H1 (cell line): ENCODE measurements around the gene TNF. TPM values are rescaled to one million over a fixed set of nuclear protein-coding genes. Genes with fewer than 3 reads are reported as not detected.
A peak's percentile ranks its signal among the peaks of the same experiment; 100 is the strongest.

Experiments
- CTCF ChIA-PET: fragments of 300-600 bp; sonication (Branson Sonifier 250); formaldehyde crosslinking; loops from one replicate; lab custom pipeline; 2021; ENCODE audit not compliant: partially characterized antibody; lab: Charles Lee
- POLR2A ChIA-PET: fragments of 300-600 bp; sonication (Branson Sonifier 250); formaldehyde crosslinking; loops from one replicate; lab custom pipeline; 2021; ENCODE audit warnings: inconsistent platforms; ENCODE audit not compliant: partially characterized antibody; lab: Charles Lee
- DNase-seq, 2 experiments: peaks; one replicate each; pipeline versions ENCODE4 v3.0.0 to v3.0.0-alpha.2; 2010 to 2022; ENCODE audit warnings: low spot score in 2 of 2, low read depth in 1 of 2, mixed read lengths in 1 of 2
- FAIRE-seq: peaks from 2 replicates; lab custom pipeline; 2011; peaks lifted over from hg19 to GRCh38; lab: Jason Lieb, UNC
- H2AFZ ChIP-seq: 2 replicates; pipeline ENCODE4 v1.8.1; 2012; ENCODE audit warnings: low read length, inconsistent platforms
- H2AK5ac ChIP-seq: 2 replicates; pipeline ENCODE4 v1.6.1; 2013; ENCODE audit warnings: low read depth, low read length
- H2BK120ac ChIP-seq: replicated peaks from 2 replicates; pipeline ENCODE3; 2013; ENCODE audit warnings: low read depth, low read length, inconsistent platforms
- H2BK12ac ChIP-seq: 2 replicates; pipeline ENCODE4 v1.6.1; 2013; ENCODE audit warnings: low read depth, low read length
- H2BK15ac ChIP-seq: 2 replicates; pipeline ENCODE4 v1.6.1; 2013; ENCODE audit warnings: low read length
- H2BK20ac ChIP-seq: 2 replicates; pipeline ENCODE4 v1.6.1; 2013; ENCODE audit warnings: low read length
- H2BK5ac ChIP-seq: 2 replicates; pipeline ENCODE4 v1.6.1; 2013; ENCODE audit warnings: low read depth, low read length
- H3K14ac ChIP-seq: 2 replicates; pipeline ENCODE4 v1.6.1; 2013; ENCODE audit warnings: inconsistent platforms; ENCODE audit not compliant: insufficient read length
- H3K18ac ChIP-seq: 2 replicates; pipeline ENCODE4 v1.6.1; 2013; ENCODE audit warnings: low read length; ENCODE audit errors: extremely low read depth
- H3K23ac ChIP-seq: 2 replicates; pipeline ENCODE4 v1.6.1; 2013; ENCODE audit warnings: inconsistent platforms; ENCODE audit not compliant: insufficient read length
- H3K23me2 ChIP-seq: 2 replicates; pipeline ENCODE4 v1.6.1; 2013; ENCODE audit warnings: low read depth, low read length
- H3K27ac ChIP-seq: 2 replicates; pipeline ENCODE4 v1.6.1; 2011; ENCODE audit warnings: low read depth, low read length, inconsistent platforms
- H3K27me3 ChIP-seq, 4 experiments: replicated peaks in 1 of 4; 1 replicate in 1 of 4; 2 replicates in 3 of 4; pipeline versions ENCODE4 v1.6.1 to v1.8.1; 2011 to 2013; ENCODE audit warnings: low read length in 3 of 4, mild to moderate bottlenecking in 3 of 4, inconsistent platforms in 2 of 4, mixed read lengths in 2 of 4, moderate library complexity in 1 of 4; ENCODE audit not compliant: control insufficient read depth in 3 of 4, insufficient read depth in 3 of 4; ENCODE audit errors: extremely low read depth in 1 of 4
- H3K36me3 ChIP-seq, 4 experiments: 2 replicates each; pipeline versions ENCODE4 v1.6.1 to v1.8.1; 2011 to 2013; ENCODE audit warnings: mild to moderate bottlenecking in 4 of 4, low read length in 3 of 4, moderate library complexity in 2 of 4, control low read depth in 1 of 4, inconsistent platforms in 1 of 4; ENCODE audit not compliant: insufficient read depth in 4 of 4, control insufficient read depth in 2 of 4
- H3K4ac ChIP-seq: replicated peaks from 2 replicates; pipeline ENCODE3; 2013; ENCODE audit warnings: low read length, low read depth, mixed read lengths, inconsistent platforms; ENCODE audit not compliant: insufficient read length
- H3K4me1 ChIP-seq, 4 experiments: replicated peaks in 1 of 4; 1 replicate in 1 of 4; 2 replicates in 3 of 4; pipeline versions ENCODE4 v1.6.1 to v1.8.1; 2011 to 2013; ENCODE audit warnings: low read length in 3 of 4, inconsistent platforms in 2 of 4, mixed read lengths in 1 of 4; ENCODE audit not compliant: insufficient read depth in 4 of 4, control insufficient read depth in 3 of 4
- H3K4me2 ChIP-seq, 2 experiments: 2 replicates each; pipeline versions ENCODE4 v1.6.1 to v1.8.1; 2011 to 2013; ENCODE audit warnings: low read depth in 2 of 2, low read length in 2 of 2, control low read depth in 1 of 2, inconsistent platforms in 1 of 2, mild to moderate bottlenecking in 1 of 2; ENCODE audit not compliant: insufficient read depth in 1 of 2
- H3K4me3 ChIP-seq, 4 experiments: fragments of 200-600, 300-600 bp in 1 of 4; sonication (generic), shearing (Covaris generic), sonication (Bioruptor Twin) in 1 of 4; 2 replicates each; pipeline versions ENCODE4 v1.5.1 to v1.8.1; 2011 to 2016; ENCODE audit warnings: low read length in 4 of 4, low read depth in 3 of 4, control low read depth in 2 of 4, inconsistent platforms in 2 of 4, mild to moderate bottlenecking in 2 of 4, mixed read lengths in 1 of 4, moderate library complexity in 1 of 4; ENCODE audit not compliant: insufficient read depth in 2 of 4; ENCODE audit errors: extremely low read depth in 1 of 4
- H3K56ac ChIP-seq: replicated peaks from 2 replicates; pipeline ENCODE3; 2013; ENCODE audit warnings: low read depth, mild to moderate bottlenecking, mixed read lengths, low read length, inconsistent platforms; ENCODE audit not compliant: insufficient read length
- H3K79me1 ChIP-seq: 2 replicates; pipeline ENCODE4 v1.6.1; 2013; ENCODE audit warnings: low read depth, low read length, control low read depth
- H3K79me2 ChIP-seq, 2 experiments: 2 replicates each; pipeline versions ENCODE4 v1.6.1 to v1.8.1; 2012 to 2013; ENCODE audit warnings: low read length in 2 of 2, mild to moderate bottlenecking in 2 of 2, inconsistent platforms in 1 of 2; ENCODE audit not compliant: insufficient read depth in 2 of 2, control insufficient read depth in 1 of 2
- H3K9ac ChIP-seq, 4 experiments: replicated peaks in 1 of 4; 1 replicate in 1 of 4; 2 replicates in 3 of 4; pipeline versions ENCODE4 v1.6.1 to v1.8.1; 2011 to 2013; ENCODE audit warnings: low read depth in 3 of 4, low read length in 3 of 4, control low read depth in 2 of 4, mild to moderate bottlenecking in 2 of 4, moderate library complexity in 2 of 4, inconsistent platforms in 1 of 4; ENCODE audit errors: extremely low read depth in 1 of 4
- H3K9me3 ChIP-seq, 2 experiments: 2 replicates each; pipeline versions ENCODE4 v1.6.1 to v1.8.1; 2012 to 2013; ENCODE audit warnings: mild to moderate bottlenecking in 2 of 2, moderate library complexity in 2 of 2, control low read depth in 1 of 2, inconsistent platforms in 1 of 2, low read depth in 1 of 2, low read length in 1 of 2, mixed read lengths in 1 of 2; ENCODE audit not compliant: insufficient read depth in 2 of 2
- H4K20me1 ChIP-seq, 2 experiments: replicated peaks in 1 of 2; 2 replicates each; pipeline versions ENCODE3 to v1.8.1; 2011 to 2013; ENCODE audit warnings: inconsistent platforms in 2 of 2, low read length in 2 of 2, mild to moderate bottlenecking in 1 of 2; ENCODE audit not compliant: insufficient read depth in 2 of 2, control insufficient read depth in 1 of 2
- H4K5ac ChIP-seq: 2 replicates; pipeline ENCODE4 v1.6.1; 2013; ENCODE audit warnings: low read length, low read depth, mixed read lengths, inconsistent platforms; ENCODE audit not compliant: insufficient read length
- H4K8ac ChIP-seq: 2 replicates; pipeline ENCODE4 v1.8.0; 2013; ENCODE audit warnings: mild to moderate bottlenecking, moderate library complexity, low read length, inconsistent platforms; ENCODE audit not compliant: insufficient read depth; ENCODE audit errors: extremely low read depth
- H4K91ac ChIP-seq: replicated peaks from 2 replicates; pipeline ENCODE3; 2013; ENCODE audit warnings: low read length, mixed read lengths, inconsistent platforms; ENCODE audit not compliant: insufficient read length
- CTBP2 ChIP-seq: IDR thresholded peaks from 2 replicates; pipeline ENCODE4 v1.7.0; 2011; ENCODE audit warnings: borderline replicate concordance, mild to moderate bottlenecking, moderate library complexity, mixed read lengths, low read length; ENCODE audit not compliant: insufficient read depth, insufficient read length
- EGR1 ChIP-seq: IDR thresholded peaks from 2 replicates; pipeline ENCODE4 v1.6.1; 2011; ENCODE audit warnings: low read depth, low read length, borderline replicate concordance
- WGBS, 2 experiments: shearing (Covaris generic) in 1 of 2; methylation state at CpG; one replicate each; pipeline versions ENCODE4 v1.1.6 to v1.1.7; 2013 to 2015; ENCODE audit warnings: low lambda C conversion rate in 2 of 2, mixed read lengths in 2 of 2, inconsistent platforms in 1 of 2, low coverage in 1 of 2, missing lambda C conversion rate in 1 of 2; ENCODE audit not compliant: insufficient replicate concordance in 2 of 2, insufficient coverage in 1 of 2, insufficient read length in 1 of 2; ENCODE audit errors: extremely low coverage in 1 of 2, missing lambda C conversion rate in 1 of 2; 5-methylcytosine and 5-hydroxymethylcytosine counted together
- polyA plus RNA-seq, 7 experiments: library from polyadenylated mRNA; depleted of rRNA in 3 of 7; stranded (reverse) in 5 of 7; unstranded in 2 of 7; fragments of >200 nt in 5 of 7; fragments of 200-250 nt in 2 of 7; gene quantifications; 1 replicate in 5 of 7; 2 replicates in 1 of 7; 4 replicates in 1 of 7; pipeline versions ENCODE4 v1.2.1 to v1.2.3, GENCODE V29; 2011 to 2013; ENCODE audit warnings: missing spikeins in 2 of 7, mixed read lengths in 2 of 7
- total RNA-seq: library from RNA; stranded (reverse); fragmentation: NEBNext Ultra II Directional; extraction: Animal tissue kit (Norgen Biotek cat#: 25700); gene quantifications from 2 replicates; pipeline ENCODE4 v1.2.1, GENCODE V29; 2021

The TNF gene
- total and polyA plus RNA-seq, 2 of the 8 experiments (the other 6 are each of a cell fraction or from before 2014, with no cell fraction given), result not detected

- no peak overlapping the region for H3K4ac ChIP-seq
- no peak overlapping the region for H2BK20ac ChIP-seq
- CTCF ChIA-PET, result interaction anchor here (0.8 to 4.9 kb wide), 8 partner anchors 12 to 29 kb away, joined by 3 to 47 read pairs (median 5); partner anchors contain the start of genes LST1, LTB and NCR3
- H4K91ac ChIP-seq, result no peak overlapping the region
- no peak overlapping the region for H3K23ac ChIP-seq
- DNase-seq (no peak), FAIRE-seq (no peak)
- 56% methylated on average over 9 of the region's 9 CpGs; no CpG with 5 or more reads in 1 of the 2 experiments for WGBS, 2 experiments
- no peak overlapping the region; the same call in 1 of the 2 replicates for H2BK5ac ChIP-seq
- no peak overlapping the region for H4K8ac ChIP-seq
- no peak overlapping the region; the same call in 1 of the 2 replicates for H2BK15ac ChIP-seq
- H2BK12ac ChIP-seq, result 0 out of 2 replicates have a peak overlapping the region, but pooled peaks have one; percentile 23
- H2AFZ ChIP-seq, result no peak overlapping the region
- no peak overlapping the region for H3K4me3 ChIP-seq
- H3K4me2 ChIP-seq, result no peak overlapping the region; a peak in 1 of 4 replicates
- no peak overlapping the region for H3K27ac ChIP-seq
- no peak overlapping the region for H3K56ac ChIP-seq
- H2BK120ac ChIP-seq, result no peak overlapping the region
- H3K4me1 ChIP-seq, result no peaks in the 10 kb centered on the region; a peak in 2 of 7 replicates
- peaks cover 3% of the 10 kb centered on the region; the same call in 1 of the 2 replicates for H3K23me2 ChIP-seq
- H4K5ac ChIP-seq, result no peak overlapping the region
- H2AK5ac ChIP-seq, result no peak overlapping the region
- H3K18ac ChIP-seq, result no peak overlapping the region
- POLR2A ChIA-PET, result interaction anchor here (0.7 to 5.5 kb wide), 6 partner anchors 10 to 85 kb away, joined by 3 to 27 read pairs (median 6); partner anchors contain the start of genes BAG6 and LTB
- H3K79me2 ChIP-seq, result no peaks in the 10 kb centered on the region
- no peak overlapping the region for H3K9ac ChIP-seq
- no peak overlapping the region for H3K14ac ChIP-seq
- H3K79me1 ChIP-seq, result no peaks in the 10 kb centered on the region
- no peaks in the 10 kb centered on the region for H4K20me1 ChIP-seq
- no peaks in the 10 kb centered on the region for H3K27me3 ChIP-seq
- no peaks in the 10 kb centered on the region for H3K9me3 ChIP-seq
- no peaks in the 10 kb centered on the region for H3K36me3 ChIP-seq
- TF ChIP-seq CTBP2 (no peak), EGR1 (no peak)
These were observed 7.6 kb upstream of the TNF start for GRCh38 chr6:31567531-31568370.
